ENCODE results near the gene CDCA4.

CDCA4 gene

GRCh38 chr14:105011312-105011990 is 9.4 kb downstream of the CDCA4 start:
- H3F3A ChIP-seq (ENCODE audit: insufficient read depth, low read length), result no peaks in the 10 kb centered on the region
- H3K27me3 ChIP-seq (ENCODE audit: insufficient read depth, low read length), result no peaks in the 10 kb centered on the region
- H3K79me2 ChIP-seq (ENCODE audit: insufficient read depth, low read length), result peaks cover 73% of the 10 kb centered on the region
- peaks cover 68% of the 10 kb centered on the region for H3K36me3 ChIP-seq (ENCODE audit: insufficient read depth, low read length)
- H3K9me3 ChIP-seq (ENCODE audit: low read length), result no peaks in the 10 kb centered on the region
- no peaks in the 10 kb centered on the region for H4K20me1 ChIP-seq (ENCODE audit: insufficient read depth, low read length)
- no peak overlapping the region for H3K27ac ChIP-seq (ENCODE audit: low read depth, low read length, poor library complexity, severe bottlenecking)
- TF ChIP-seq CTCF (IDR thresholded peaks at IDR 0.05; ENCODE audit: low read length) (no peak), EZH2 (IDR thresholded peaks at IDR 0.05; ENCODE audit: borderline replicate concordance, low read length) (no peak)
- H3K9me2 ChIP-seq (ENCODE audit: low read depth, low read length), result no peaks in the 10 kb centered on the region
- no peak overlapping the region for H3K9ac ChIP-seq (ENCODE audit: low read length)
- no peak overlapping the region for H2AFZ ChIP-seq (ENCODE audit: low read length)
- H3K4me2 ChIP-seq (ENCODE audit: low read length), result no peak overlapping the region
- peaks cover 42% of the 10 kb centered on the region for H3K4me1 ChIP-seq (ENCODE audit: insufficient read depth, low read length, severe bottlenecking)
- no peak overlapping the region for H3K4me3 ChIP-seq (ENCODE audit: low read depth, low read length, poor library complexity, severe bottlenecking)

GRCh38 chr14:105010891-105011291 is 10.0 kb downstream of the CDCA4 start:
- Histone ChIP-seq H4K20me1 (ENCODE audit: insufficient read depth, low read length) (no peaks in the 10 kb centered on the region), H3K4me1 (ENCODE audit: insufficient read depth, low read length, severe bottlenecking) (peaks cover 37% of the 10 kb centered on the region), H3K27me3 (ENCODE audit: insufficient read depth, low read length) (no peaks in the 10 kb centered on the region), H3K9ac (ENCODE audit: low read length) (no peak overlapping the region), H3K9me3 (ENCODE audit: low read length) (no peaks in the 10 kb centered on the region), H3K36me3 (ENCODE audit: insufficient read depth, low read length) (peaks cover 66% of the 10 kb centered on the region), H3F3A (ENCODE audit: insufficient read depth, low read length) (no peaks in the 10 kb centered on the region), H3K27ac (ENCODE audit: low read depth, low read length, poor library complexity, severe bottlenecking) (no peak overlapping the region), H3K4me2 (ENCODE audit: low read length) (no peak overlapping the region), H2AFZ (ENCODE audit: low read length) (no peak overlapping the region), H3K4me3 (ENCODE audit: low read depth, low read length, poor library complexity, severe bottlenecking) (no peak overlapping the region), H3K9me2 (ENCODE audit: low read depth, low read length) (no peaks in the 10 kb centered on the region), H3K79me2 (ENCODE audit: insufficient read depth, low read length) (peaks cover 68% of the 10 kb centered on the region)
- no peak for TF ChIP-seq EZH2 (IDR thresholded peaks at IDR 0.05; ENCODE audit: borderline replicate concordance, low read length)
- no peak for TF ChIP-seq CTCF (IDR thresholded peaks at IDR 0.05; ENCODE audit: low read length)

- no peak for TF ChIP-seq CTCF (IDR thresholded peaks at IDR 0.05; ENCODE audit: low read length)
- TF ChIP-seq EZH2 (IDR thresholded peaks at IDR 0.05; ENCODE audit: borderline replicate concordance, low read length), result no peak
- no peak overlapping the region for H2AFZ ChIP-seq (ENCODE audit: low read length)
- no peak overlapping the region for H3K4me3 ChIP-seq (ENCODE audit: low read depth, low read length, poor library complexity, severe bottlenecking)
- H3K4me2 ChIP-seq (ENCODE audit: low read length), result no peak overlapping the region
- no peak overlapping the region for H3K27ac ChIP-seq (ENCODE audit: low read depth, low read length, poor library complexity, severe bottlenecking)
- no peaks in the 10 kb centered on the region for H4K20me1 ChIP-seq (ENCODE audit: insufficient read depth, low read length)
- no peak overlapping the region for H3K9ac ChIP-seq (ENCODE audit: low read length)
- H3K4me1 ChIP-seq (ENCODE audit: insufficient read depth, low read length, severe bottlenecking), result peaks cover 29% of the 10 kb centered on the region
- peaks cover 60% of the 10 kb centered on the region for H3K79me2 ChIP-seq (ENCODE audit: insufficient read depth, low read length)
- H3K27me3 ChIP-seq (ENCODE audit: insufficient read depth, low read length), result no peaks in the 10 kb centered on the region
- peaks cover 66% of the 10 kb centered on the region for H3K36me3 ChIP-seq (ENCODE audit: insufficient read depth, low read length)
- no peaks in the 10 kb centered on the region for H3F3A ChIP-seq (ENCODE audit: insufficient read depth, low read length)
- H3K9me2 ChIP-seq (ENCODE audit: low read depth, low read length), result no peaks in the 10 kb centered on the region
- H3K9me3 ChIP-seq (ENCODE audit: low read length), result no peaks in the 10 kb centered on the region
Observed at GRCh38 chr14:105010106-105010505, 10.8 kb downstream of the CDCA4 start.
